Right forelimb (tissue), 1 donor: Measurements from ENCODE around the gene SLAIN2.
"Not testable (repeated sequence)": the region's sequence is repeated elsewhere in the genome, so short reads cannot be mapped to it uniquely, and the experiment has no call there.

Experiments
- DNase-seq: peaks from one replicate; pipeline ENCODE4 v3.0.0-alpha.2; 2018

SLAIN2 gene

DNA sequence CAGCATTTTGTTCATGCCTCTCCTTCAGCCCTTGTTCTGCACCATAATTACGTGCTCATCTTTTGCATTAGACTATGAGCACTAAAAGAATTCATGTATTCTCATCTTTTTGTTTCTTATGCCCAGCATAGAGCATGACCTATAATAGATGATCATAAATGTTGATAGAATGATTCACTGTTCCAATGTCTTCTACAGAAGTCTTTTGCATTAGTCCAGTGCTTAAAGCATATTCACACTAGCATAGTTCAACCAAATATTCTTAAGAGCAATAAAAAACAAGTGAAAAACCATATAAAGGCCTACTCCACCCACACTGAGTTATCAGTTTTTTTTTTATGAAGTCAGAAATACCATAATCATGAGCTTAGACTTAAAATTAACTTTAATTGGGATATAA, 105.3 kb downstream of the SLAIN2 start:
- no peak for DNase-seq

DNA sequence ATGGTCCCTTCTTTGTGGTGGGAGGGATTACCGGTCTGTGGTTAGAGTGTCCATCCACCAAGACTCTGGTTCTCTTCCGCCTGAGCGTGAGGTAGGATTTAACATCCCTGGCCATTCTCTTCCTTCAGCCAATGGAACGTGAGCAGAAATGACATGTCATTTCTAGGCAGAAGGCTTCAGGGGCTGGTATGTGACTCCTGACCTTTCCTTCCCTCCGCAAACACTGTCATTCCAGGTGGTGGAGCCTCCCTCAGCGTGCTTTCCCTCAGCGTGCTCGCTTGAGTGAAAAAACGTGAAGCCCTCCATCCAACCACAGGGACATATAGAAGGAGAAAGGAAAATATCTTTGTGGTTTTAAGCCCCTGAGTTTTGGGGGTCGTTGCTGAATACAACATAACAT, 107.8 kb downstream of the SLAIN2 start:
- no peak for DNase-seq

DNA sequence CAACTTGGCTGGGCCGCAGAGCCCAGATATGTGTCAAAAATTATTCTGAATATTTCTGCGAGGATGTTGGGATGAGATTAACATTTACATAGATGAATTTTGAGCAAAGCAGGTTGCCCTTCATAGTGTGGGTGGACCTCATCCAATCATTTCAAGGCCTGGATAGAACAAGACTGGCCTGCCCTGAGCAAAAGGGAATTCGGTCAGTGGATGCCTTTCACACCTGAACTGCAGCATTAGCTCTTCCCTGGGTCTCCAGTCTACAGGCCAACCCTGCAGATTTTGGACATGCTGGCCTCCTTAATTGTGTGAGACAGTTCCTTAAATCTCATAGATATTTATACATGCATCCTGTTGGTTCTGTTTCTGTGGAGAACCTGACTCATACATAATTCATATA, 109.4 kb downstream of the SLAIN2 start:
- DNase-seq, result no peak

- DNase-seq, result not testable (repeated sequence)
These were observed 110.3 kb downstream of the SLAIN2 start for GRCh38 chr4:48451656-48452055.

GRCh38 chr4:48454591-48454990, 113.3 kb downstream of the SLAIN2 start:
- DNase-seq, result no peak

DNA sequence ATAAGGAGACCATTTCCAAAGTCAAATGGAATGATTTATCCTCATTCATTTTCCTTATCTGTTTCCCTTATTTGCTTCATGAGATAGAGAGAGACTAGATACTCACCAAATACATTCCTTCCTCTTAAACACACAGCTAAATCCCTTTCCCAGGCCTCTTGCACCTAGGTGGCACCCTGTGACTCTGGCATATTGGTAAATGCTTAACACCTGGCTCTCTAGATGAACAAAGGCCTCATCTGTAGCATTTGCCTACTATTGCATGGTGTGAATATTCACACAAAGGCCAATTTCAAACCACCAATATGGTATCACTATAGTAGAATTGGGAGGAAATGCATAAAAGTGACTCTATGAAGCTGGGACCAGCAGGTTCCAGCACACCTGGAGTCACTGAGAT, 119.7 kb downstream of the SLAIN2 start:
- DNase-seq, result no peak

GRCh38 chr4:48462363-48462762, 121.0 kb downstream of the SLAIN2 start:
- no peak for DNase-seq

DNA sequence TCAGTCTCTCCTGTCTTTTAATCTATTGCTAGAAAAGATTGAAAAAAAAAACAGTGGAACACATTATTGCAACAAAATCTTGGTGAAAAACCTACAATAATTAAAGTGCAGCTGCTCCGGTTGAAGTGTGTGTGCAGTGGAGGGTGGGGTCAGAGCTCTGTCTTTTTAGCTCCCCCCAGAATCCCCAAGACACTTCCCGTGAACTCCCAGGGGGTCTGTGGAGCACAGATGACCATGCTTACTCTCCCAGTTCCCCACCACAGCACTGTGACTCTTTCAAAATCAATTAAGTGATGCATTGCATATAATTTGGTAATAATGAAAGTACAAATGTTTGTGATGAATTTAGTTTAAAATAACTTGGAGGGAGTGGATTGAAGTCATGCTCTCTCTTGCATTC, 126.1 kb downstream of the SLAIN2 start:
- no peak for DNase-seq

DNA sequence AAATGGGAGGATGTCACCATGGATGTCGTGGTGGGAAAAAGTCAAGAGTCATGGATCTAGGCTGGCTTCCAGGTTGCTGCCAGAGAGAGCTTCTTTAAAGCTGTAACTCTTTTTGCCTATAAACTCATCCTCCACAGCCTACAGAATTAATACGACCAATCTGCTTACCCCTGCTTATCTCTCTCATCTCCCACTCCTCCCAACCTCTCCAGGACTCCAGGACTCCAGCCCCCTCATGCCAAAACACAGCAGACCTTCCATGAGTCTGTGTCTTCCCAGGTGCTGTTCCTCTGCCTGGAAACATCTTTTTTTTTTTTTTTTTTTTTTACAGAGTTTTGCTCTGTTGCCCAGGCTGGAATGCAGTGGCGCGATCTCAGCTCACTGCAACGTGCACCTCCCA, 126.6 kb downstream of the SLAIN2 start:
- DNase-seq, result no peak

GRCh38 chr4:48470137-48470536, 128.8 kb downstream of the SLAIN2 start:
- DNase-seq, result no peak

DNA sequence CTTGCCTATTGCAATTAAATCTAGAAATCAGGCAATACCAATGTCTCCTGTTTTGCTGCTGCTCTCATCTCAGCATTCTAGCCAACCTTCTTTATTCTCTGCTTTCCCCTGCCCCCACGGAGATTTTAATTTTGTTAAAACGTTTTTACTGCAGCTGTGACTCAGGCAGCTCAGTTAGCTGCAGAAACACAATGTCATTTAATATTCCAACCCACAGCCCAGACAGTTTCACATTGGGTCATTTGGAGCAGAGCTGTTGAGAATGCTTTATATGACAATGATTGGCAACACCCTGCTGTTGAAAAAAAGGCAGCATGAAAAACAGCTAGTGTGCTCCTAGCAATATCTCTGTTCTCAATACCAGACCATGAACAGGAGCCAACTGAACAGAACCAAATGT, 129.2 kb downstream of the SLAIN2 start:
- DNase-seq, result no peak

DNA sequence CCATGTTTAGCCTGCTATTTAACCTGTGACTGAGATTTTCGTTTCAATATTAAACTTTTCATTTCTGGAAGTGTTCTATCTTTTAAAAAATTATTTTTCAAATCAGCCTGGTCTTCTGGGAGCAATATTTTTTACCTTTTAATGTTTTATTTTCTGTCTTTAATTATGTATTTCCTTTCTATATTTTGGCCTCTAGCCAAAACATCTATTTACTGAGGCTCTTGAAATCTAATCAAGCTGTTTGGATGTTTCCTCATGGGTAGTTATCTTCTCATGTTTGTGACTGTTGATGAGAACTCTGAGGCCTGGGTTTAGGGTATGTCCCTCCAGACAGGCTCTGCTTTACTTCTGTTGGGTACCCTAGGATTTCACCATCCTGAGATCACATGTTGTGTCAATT, 131.5 kb downstream of the SLAIN2 start:
- DNase-seq, result no peak

GRCh38 chr4:48475770-48476169, 134.4 kb downstream of the SLAIN2 start:
- DNase-seq, result no peak
